H1 (cell line): Measurements from ENCODE around the gene IGLON5. TPM values are rescaled to one million over a fixed set of nuclear protein-coding genes. Genes with fewer than 3 reads are reported as not detected.

Experiments
- CBX5 ChIP-seq: fragments of 300-800, 300-1000 bp; sonication (generic); IDR thresholded peaks from 2 replicates; pipeline ENCODE4 v1.7.1; 2016; ENCODE audit warnings: antibody characterized with exemption, low read length, low read depth
- CTBP2 ChIP-seq: IDR thresholded peaks from 2 replicates; pipeline ENCODE4 v1.7.0; 2011; ENCODE audit warnings: borderline replicate concordance, mild to moderate bottlenecking, moderate library complexity, mixed read lengths, low read length; ENCODE audit not compliant: insufficient read depth, insufficient read length
- EZH2 ChIP-seq: fragments of 200-600 bp; sonication (generic); IDR thresholded peaks from 2 replicates; pipeline ENCODE4 v1.7.1; 2012; ENCODE audit warnings: low read depth, mild to moderate bottlenecking, moderate library complexity, low read length, inconsistent platforms; ENCODE audit not compliant: severe bottlenecking
- PHF8 ChIP-seq: fragments of 200-600 bp; sonication (generic); conservative IDR thresholded peaks from 2 replicates; pipeline ENCODE4 v1.7.1; 2012; ENCODE audit warnings: low read depth, mild to moderate bottlenecking, inconsistent platforms, low read length, moderate library complexity
- POU5F1 ChIP-seq: IDR thresholded peaks from 2 replicates; pipeline ENCODE4 v1.6.1; 2011; ENCODE audit warnings: low read depth, mild to moderate bottlenecking, low read length, moderate library complexity
- polyA plus RNA-seq, 7 experiments: library from polyadenylated mRNA; depleted of rRNA in 3 of 7; stranded (reverse) in 5 of 7; unstranded in 2 of 7; fragments of >200 nt in 5 of 7; fragments of 200-250 nt in 2 of 7; gene quantifications; 1 replicate in 5 of 7; 2 replicates in 1 of 7; 4 replicates in 1 of 7; pipeline versions ENCODE4 v1.2.1 to v1.2.3, GENCODE V29; 2011 to 2013; ENCODE audit warnings: missing spikeins in 2 of 7, mixed read lengths in 2 of 7
- total RNA-seq: library from RNA; stranded (reverse); fragmentation: NEBNext Ultra II Directional; extraction: Animal tissue kit (Norgen Biotek cat#: 25700); gene quantifications from 2 replicates; pipeline ENCODE4 v1.2.1, GENCODE V29; 2021
- TF ChIP-seq, protein P1 (sequence below): fragments of 300-600 bp; sonication (generic); IDR thresholded peaks from 2 replicates; pipeline ENCODE4 v1.7.1; 2012; ENCODE audit warnings: low read length, moderate library complexity, mild to moderate bottlenecking, inconsistent platforms; ENCODE audit not compliant: insufficient replicate concordance
- TF ChIP-seq, protein P2 (sequence below): IDR thresholded peaks from 2 replicates; pipeline ENCODE4 v1.6.1; 2012; ENCODE audit warnings: inconsistent platforms

Gene IGLON5
- total and polyA plus RNA-seq, 2 of the 8 experiments (the other 6 are each of a cell fraction or from before 2014, with no cell fraction given): 31.8 to 34.6 TPM

DNA sequence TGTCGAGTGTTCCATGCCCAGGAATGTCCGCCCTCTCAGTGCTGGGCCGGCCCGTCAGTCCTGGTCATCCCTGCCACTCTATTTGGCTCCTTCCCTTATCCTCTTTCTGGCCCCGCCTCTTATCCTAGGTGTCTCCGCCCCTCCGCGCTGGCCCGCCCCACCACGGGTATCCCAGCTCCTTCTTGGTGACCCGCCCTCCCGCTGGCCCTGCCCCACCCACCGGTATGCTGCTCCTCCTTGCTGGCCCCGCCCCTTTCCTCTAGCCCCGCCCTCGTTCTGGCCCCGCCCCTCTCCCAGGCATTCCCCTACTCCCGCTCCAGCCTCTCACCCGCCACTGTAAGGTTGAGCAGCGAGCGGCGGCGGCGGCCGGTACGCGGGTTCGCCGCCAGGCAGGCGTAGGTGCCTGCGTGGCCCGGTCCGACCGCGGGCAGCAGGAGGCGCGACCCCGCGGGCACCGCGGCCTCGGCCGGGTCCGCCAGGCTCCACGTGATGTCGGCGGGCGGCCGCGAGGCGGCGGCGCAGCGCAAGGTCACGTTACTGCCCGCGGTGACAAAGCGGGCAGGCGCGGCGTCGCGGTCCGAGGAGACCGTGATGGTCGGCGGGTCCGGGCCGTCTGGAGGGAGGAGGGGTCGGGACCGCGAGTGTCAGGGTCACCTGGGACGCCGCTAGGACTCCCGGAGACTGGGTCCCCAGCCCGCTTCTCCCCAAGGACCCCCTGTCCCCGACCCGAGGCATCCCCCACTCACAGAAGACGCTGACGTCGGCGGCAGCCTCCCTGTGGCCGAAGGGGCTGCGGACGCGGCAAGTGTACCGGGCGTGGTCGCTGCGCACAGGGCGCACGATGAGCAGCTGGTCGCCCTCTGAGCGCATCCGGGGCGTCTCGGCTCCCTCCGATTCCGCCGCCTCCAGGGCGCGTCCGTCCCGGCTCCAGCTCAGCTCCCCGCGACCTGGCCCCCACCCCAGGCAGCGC lies 28.5 kb downstream of the IGLON5 start (continued):
- TF ChIP-seq, protein P1, sequence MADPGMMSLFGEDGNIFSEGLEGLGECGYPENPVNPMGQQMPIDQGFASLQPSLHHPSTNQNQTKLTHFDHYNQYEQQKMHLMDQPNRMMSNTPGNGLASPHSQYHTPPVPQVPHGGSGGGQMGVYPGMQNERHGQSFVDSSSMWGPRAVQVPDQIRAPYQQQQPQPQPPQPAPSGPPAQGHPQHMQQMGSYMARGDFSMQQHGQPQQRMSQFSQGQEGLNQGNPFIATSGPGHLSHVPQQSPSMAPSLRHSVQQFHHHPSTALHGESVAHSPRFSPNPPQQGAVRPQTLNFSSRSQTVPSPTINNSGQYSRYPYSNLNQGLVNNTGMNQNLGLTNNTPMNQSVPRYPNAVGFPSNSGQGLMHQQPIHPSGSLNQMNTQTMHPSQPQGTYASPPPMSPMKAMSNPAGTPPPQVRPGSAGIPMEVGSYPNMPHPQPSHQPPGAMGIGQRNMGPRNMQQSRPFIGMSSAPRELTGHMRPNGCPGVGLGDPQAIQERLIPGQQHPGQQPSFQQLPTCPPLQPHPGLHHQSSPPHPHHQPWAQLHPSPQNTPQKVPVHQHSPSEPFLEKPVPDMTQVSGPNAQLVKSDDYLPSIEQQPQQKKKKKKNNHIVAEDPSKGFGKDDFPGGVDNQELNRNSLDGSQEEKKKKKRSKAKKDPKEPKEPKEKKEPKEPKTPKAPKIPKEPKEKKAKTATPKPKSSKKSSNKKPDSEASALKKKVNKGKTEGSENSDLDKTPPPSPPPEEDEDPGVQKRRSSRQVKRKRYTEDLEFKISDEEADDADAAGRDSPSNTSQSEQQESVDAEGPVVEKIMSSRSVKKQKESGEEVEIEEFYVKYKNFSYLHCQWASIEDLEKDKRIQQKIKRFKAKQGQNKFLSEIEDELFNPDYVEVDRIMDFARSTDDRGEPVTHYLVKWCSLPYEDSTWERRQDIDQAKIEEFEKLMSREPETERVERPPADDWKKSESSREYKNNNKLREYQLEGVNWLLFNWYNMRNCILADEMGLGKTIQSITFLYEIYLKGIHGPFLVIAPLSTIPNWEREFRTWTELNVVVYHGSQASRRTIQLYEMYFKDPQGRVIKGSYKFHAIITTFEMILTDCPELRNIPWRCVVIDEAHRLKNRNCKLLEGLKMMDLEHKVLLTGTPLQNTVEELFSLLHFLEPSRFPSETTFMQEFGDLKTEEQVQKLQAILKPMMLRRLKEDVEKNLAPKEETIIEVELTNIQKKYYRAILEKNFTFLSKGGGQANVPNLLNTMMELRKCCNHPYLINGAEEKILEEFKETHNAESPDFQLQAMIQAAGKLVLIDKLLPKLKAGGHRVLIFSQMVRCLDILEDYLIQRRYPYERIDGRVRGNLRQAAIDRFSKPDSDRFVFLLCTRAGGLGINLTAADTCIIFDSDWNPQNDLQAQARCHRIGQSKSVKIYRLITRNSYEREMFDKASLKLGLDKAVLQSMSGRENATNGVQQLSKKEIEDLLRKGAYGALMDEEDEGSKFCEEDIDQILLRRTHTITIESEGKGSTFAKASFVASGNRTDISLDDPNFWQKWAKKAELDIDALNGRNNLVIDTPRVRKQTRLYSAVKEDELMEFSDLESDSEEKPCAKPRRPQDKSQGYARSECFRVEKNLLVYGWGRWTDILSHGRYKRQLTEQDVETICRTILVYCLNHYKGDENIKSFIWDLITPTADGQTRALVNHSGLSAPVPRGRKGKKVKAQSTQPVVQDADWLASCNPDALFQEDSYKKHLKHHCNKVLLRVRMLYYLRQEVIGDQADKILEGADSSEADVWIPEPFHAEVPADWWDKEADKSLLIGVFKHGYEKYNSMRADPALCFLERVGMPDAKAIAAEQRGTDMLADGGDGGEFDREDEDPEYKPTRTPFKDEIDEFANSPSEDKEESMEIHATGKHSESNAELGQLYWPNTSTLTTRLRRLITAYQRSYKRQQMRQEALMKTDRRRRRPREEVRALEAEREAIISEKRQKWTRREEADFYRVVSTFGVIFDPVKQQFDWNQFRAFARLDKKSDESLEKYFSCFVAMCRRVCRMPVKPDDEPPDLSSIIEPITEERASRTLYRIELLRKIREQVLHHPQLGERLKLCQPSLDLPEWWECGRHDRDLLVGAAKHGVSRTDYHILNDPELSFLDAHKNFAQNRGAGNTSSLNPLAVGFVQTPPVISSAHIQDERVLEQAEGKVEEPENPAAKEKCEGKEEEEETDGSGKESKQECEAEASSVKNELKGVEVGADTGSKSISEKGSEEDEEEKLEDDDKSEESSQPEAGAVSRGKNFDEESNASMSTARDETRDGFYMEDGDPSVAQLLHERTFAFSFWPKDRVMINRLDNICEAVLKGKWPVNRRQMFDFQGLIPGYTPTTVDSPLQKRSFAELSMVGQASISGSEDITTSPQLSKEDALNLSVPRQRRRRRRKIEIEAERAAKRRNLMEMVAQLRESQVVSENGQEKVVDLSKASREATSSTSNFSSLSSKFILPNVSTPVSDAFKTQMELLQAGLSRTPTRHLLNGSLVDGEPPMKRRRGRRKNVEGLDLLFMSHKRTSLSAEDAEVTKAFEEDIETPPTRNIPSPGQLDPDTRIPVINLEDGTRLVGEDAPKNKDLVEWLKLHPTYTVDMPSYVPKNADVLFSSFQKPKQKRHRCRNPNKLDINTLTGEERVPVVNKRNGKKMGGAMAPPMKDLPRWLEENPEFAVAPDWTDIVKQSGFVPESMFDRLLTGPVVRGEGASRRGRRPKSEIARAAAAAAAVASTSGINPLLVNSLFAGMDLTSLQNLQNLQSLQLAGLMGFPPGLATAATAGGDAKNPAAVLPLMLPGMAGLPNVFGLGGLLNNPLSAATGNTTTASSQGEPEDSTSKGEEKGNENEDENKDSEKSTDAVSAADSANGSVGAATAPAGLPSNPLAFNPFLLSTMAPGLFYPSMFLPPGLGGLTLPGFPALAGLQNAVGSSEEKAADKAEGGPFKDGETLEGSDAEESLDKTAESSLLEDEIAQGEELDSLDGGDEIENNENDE: no peak
- TF ChIP-seq CTBP2 (no peak), CBX5 (no peak), PHF8 (peak; percentile 60), POU5F1 (no peak), EZH2 (peak; percentile 7)
- TF ChIP-seq, protein P2, sequence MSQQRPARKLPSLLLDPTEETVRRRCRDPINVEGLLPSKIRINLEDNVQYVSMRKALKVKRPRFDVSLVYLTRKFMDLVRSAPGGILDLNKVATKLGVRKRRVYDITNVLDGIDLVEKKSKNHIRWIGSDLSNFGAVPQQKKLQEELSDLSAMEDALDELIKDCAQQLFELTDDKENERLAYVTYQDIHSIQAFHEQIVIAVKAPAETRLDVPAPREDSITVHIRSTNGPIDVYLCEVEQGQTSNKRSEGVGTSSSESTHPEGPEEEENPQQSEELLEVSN: peak; percentile 79
